HepG2 (cell line): ENCODE data around the gene MYLK2. TPM values are rescaled to one million over a fixed set of nuclear protein-coding genes. Genes with fewer than 3 reads are reported as not detected.

Experiments
- KDM3A ChIP-seq: IDR thresholded peaks from 2 replicates; pipeline ENCODE4 v1.6.1; 2018; ENCODE audit warnings: low read depth, missing compliant biosample characterization
- KLF12 ChIP-seq: sonication (generic); formaldehyde crosslinking; IDR thresholded peaks from 2 replicates; pipeline ENCODE4 v1.4.0; 2020; ENCODE audit warnings: missing genetic modification reagents, borderline replicate concordance
- KLF15 ChIP-seq: sonication (generic); formaldehyde crosslinking; IDR thresholded peaks from 2 replicates; pipeline ENCODE4 v1.8.1; 2023; ENCODE audit warnings: borderline replicate concordance, mild to moderate bottlenecking, inconsistent platforms, missing genetic modification reagents, mixed read lengths
- NONO ChIP-seq, 2 experiments: fragments of 450-650 bp in 1 of 2; sonication (generic) in 1 of 2; formaldehyde crosslinking in 1 of 2; IDR thresholded peaks in 1 of 2; conservative IDR thresholded peaks in 1 of 2; 2 replicates each; pipeline versions ENCODE4 v1.6.1 to v1.8.0; 2017 to 2022; ENCODE audit warnings: mild to moderate bottlenecking in 1 of 2, missing genetic modification reagents in 1 of 2, moderate library complexity in 1 of 2
- RFX3 ChIP-seq: IDR thresholded peaks from 2 replicates; pipeline ENCODE4 v1.6.1; 2016; ENCODE audit warnings: missing biosample characterization, missing genetic modification reagents
- RFXANK ChIP-seq: IDR thresholded peaks from 2 replicates; pipeline ENCODE4 v1.6.1; 2016
- SALL2 ChIP-seq: sonication (generic); formaldehyde crosslinking; IDR thresholded peaks from 2 replicates; pipeline ENCODE4 v1.8.1; 2023; ENCODE audit warnings: mild to moderate bottlenecking, missing genetic modification reagents, inconsistent platforms
- SAP130 ChIP-seq: IDR thresholded peaks from 2 replicates; pipeline ENCODE4 v1.6.1; 2016; ENCODE audit warnings: low read depth
- SMAD3 ChIP-seq: sonication (generic); formaldehyde crosslinking; IDR thresholded peaks from 2 replicates; pipeline ENCODE4 v1.4.0; 2020; ENCODE audit warnings: missing genetic modification reagents
- THYN1 ChIP-seq: sonication (generic); formaldehyde crosslinking; IDR thresholded peaks from 2 replicates; pipeline ENCODE4 v1.8.1; 2023; ENCODE audit warnings: low read depth, mild to moderate bottlenecking, moderate library complexity, missing genetic modification reagents, borderline replicate concordance
- ZFP36 ChIP-seq: fragments of 150-350 bp; IDR thresholded peaks from 2 replicates; pipeline ENCODE4 v1.6.1; 2018; ENCODE audit warnings: borderline replicate concordance, low read length, low read depth; ENCODE audit not compliant: partially characterized antibody
- ZMYM4 ChIP-seq: sonication (generic); formaldehyde crosslinking; IDR thresholded peaks from 2 replicates; pipeline ENCODE4 v1.8.1; 2023; ENCODE audit warnings: mild to moderate bottlenecking, missing genetic modification reagents
- ZNF180 ChIP-seq: sonication (generic); formaldehyde crosslinking; IDR thresholded peaks from 2 replicates; pipeline ENCODE4 v1.4.0; 2020; ENCODE audit warnings: low read depth, missing genetic modification reagents, borderline replicate concordance
- ZNF225 ChIP-seq: sonication (generic); formaldehyde crosslinking; IDR thresholded peaks from 2 replicates; pipeline ENCODE4 v1.4.0; 2020; ENCODE audit warnings: mild to moderate bottlenecking, missing genetic modification reagents
- ZNF383 ChIP-seq: sonication (generic); formaldehyde crosslinking; IDR thresholded peaks from 2 replicates; pipeline ENCODE4 v1.4.0; 2020; ENCODE audit warnings: missing genetic modification reagents, mild to moderate bottlenecking, borderline replicate concordance
- ZNF713 ChIP-seq: sonication (generic); formaldehyde crosslinking; IDR thresholded peaks from 2 replicates; pipeline ENCODE4 v1.4.0; 2020; ENCODE audit warnings: mild to moderate bottlenecking, missing genetic modification reagents
- ZSCAN25 ChIP-seq: sonication (generic); formaldehyde crosslinking; IDR thresholded peaks from 2 replicates; pipeline ENCODE4 v1.8.0; 2022; ENCODE audit warnings: mild to moderate bottlenecking, missing genetic modification reagents
- polyA plus RNA-seq, 8 experiments: library from polyadenylated mRNA; depleted of rRNA in 3 of 8; stranded (reverse) in 7 of 8; unstranded in 1 of 8; fragments of >200 nt; fragmentation: Illumina TruSeq in 4 of 8; extraction: Trizol in 4 of 8; gene quantifications; 2 replicates each; pipeline versions ENCODE4 v1.2.1 to v1.2.3, GENCODE V29; 2011 to 2016; ENCODE audit warnings: low read depth in 4 of 8, missing spikeins in 1 of 8, mixed read lengths in 1 of 8; ENCODE audit not compliant: insufficient read depth in 1 of 8
- total RNA-seq, 5 experiments: library from RNA; depleted of rRNA; stranded (reverse); fragments of >200 nt; fragmentation: Illumina TruSeq; extraction: Trizol; gene quantifications; 2 replicates each; pipeline ENCODE4 v1.2.3, GENCODE V29; 2016; ENCODE audit warnings: low read depth in 1 of 5
- TF ChIP-seq, protein P1 (sequence below): sonication (generic); formaldehyde crosslinking; IDR thresholded peaks from 2 replicates; pipeline ENCODE4 v1.4.0; 2020; ENCODE audit warnings: missing genetic modification reagents, borderline replicate concordance
- TF ChIP-seq, protein P2 (sequence below): sonication (generic); formaldehyde crosslinking; IDR thresholded peaks from 2 replicates; pipeline ENCODE4 v1.4.0; 2020; ENCODE audit warnings: missing genetic modification reagents
- TF ChIP-seq, protein P3 (sequence below): sonication (generic); formaldehyde crosslinking; IDR thresholded peaks from 2 replicates; pipeline ENCODE4 v1.5.0; 2020; ENCODE audit warnings: missing genetic modification reagents

Gene MYLK2
- total and polyA plus RNA-seq, 2 of the 13 experiments (the other 11 are each of a cell fraction or from before 2014, with no cell fraction given) = 0.27 TPM; not detected in 1

DNA sequence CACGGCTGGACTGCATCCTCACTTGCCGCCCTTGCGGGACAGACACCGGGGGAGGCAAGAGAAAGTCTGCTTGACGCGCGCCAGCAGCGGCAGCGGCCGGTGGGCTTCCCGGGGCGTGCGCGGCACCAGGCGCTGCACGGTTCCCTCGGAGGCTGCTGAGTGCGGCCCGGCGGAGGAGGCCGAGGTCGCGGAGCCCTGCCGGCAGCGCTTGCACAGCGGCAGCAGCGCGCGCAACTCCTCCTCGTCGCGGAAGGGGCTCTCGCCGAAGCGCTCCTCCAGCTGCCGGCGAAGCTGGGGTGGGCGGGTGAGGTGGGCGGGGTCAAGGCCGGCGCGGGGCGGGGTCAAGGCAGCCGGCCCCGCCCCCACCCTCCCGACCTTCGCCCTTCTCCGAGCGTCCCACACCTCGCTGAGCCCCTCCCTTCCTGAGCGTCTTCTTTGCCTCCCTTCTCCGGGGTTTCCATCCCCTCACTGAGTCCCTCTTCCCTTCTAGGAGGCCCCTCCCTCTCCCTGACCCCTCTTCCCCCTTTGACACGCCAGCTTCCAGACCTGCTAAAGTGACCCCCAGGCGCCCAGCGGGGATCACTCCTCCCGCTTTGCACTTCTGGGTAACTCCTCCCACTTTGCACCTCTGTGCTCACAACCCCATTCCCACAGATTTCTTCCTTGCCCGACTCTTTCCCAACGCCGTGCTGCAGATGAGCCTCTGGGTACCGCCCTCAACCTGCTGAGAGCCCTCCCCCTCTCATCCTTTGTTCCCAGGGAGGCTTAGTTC lies 42.4 kb downstream of the MYLK2 start (continued):
- TF ChIP-seq, protein P1, sequence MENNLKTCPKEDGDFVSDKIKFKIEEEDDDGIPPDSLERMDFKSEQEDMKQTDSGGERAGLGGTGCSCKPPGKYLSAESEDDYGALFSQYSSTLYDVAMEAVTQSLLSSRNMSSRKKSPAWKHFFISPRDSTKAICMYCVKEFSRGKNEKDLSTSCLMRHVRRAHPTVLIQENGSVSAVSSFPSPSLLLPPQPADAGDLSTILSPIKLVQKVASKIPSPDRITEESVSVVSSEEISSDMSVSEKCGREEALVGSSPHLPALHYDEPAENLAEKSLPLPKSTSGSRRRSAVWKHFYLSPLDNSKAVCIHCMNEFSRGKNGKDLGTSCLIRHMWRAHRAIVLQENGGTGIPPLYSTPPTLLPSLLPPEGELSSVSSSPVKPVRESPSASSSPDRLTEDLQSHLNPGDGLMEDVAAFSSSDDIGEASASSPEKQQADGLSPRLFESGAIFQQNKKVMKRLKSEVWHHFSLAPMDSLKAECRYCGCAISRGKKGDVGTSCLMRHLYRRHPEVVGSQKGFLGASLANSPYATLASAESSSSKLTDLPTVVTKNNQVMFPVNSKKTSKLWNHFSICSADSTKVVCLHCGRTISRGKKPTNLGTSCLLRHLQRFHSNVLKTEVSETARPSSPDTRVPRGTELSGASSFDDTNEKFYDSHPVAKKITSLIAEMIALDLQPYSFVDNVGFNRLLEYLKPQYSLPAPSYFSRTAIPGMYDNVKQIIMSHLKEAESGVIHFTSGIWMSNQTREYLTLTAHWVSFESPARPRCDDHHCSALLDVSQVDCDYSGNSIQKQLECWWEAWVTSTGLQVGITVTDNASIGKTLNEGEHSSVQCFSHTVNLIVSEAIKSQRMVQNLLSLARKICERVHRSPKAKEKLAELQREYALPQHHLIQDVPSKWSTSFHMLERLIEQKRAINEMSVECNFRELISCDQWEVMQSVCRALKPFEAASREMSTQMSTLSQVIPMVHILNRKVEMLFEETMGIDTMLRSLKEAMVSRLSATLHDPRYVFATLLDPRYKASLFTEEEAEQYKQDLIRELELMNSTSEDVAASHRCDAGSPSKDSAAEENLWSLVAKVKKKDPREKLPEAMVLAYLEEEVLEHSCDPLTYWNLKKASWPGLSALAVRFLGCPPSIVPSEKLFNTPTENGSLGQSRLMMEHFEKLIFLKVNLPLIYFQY (CRISPR knock-in tag) = no peak; the same call in 1 of the 2 replicates
- TF ChIP-seq ZFP36 (no peak), SAP130 (CRISPR knock-in tag) (peak; percentile 54), ZNF225 (no peak; the same call in 1 of the 2 replicates), NONO (IDR thresholded peaks at IDR 0.05) (no peak), NONO (CRISPR knock-in tag; conservative IDR thresholded peaks at IDR 0.05) (peak; percentile 58), ZMYM4 (CRISPR knock-in tag) (peak; percentile 41; the same call in 1 of the 2 replicates), RFXANK (CRISPR knock-in tag) (no peak), ZNF180 (no peak), ZNF383 (CRISPR knock-in tag) (no peak), THYN1 (CRISPR knock-in tag) (no peak), KLF12 (no peak), RFX3 (CRISPR knock-in tag) (no peak), ZNF713 (CRISPR knock-in tag) (no peak), SALL2 (CRISPR knock-in tag) (no peak), ZSCAN25 (no peak), KLF15 (CRISPR knock-in tag) (no peak), KDM3A (CRISPR knock-in tag) (no peak), SMAD3 (CRISPR knock-in tag) (no peak)
- TF ChIP-seq, protein P2, sequence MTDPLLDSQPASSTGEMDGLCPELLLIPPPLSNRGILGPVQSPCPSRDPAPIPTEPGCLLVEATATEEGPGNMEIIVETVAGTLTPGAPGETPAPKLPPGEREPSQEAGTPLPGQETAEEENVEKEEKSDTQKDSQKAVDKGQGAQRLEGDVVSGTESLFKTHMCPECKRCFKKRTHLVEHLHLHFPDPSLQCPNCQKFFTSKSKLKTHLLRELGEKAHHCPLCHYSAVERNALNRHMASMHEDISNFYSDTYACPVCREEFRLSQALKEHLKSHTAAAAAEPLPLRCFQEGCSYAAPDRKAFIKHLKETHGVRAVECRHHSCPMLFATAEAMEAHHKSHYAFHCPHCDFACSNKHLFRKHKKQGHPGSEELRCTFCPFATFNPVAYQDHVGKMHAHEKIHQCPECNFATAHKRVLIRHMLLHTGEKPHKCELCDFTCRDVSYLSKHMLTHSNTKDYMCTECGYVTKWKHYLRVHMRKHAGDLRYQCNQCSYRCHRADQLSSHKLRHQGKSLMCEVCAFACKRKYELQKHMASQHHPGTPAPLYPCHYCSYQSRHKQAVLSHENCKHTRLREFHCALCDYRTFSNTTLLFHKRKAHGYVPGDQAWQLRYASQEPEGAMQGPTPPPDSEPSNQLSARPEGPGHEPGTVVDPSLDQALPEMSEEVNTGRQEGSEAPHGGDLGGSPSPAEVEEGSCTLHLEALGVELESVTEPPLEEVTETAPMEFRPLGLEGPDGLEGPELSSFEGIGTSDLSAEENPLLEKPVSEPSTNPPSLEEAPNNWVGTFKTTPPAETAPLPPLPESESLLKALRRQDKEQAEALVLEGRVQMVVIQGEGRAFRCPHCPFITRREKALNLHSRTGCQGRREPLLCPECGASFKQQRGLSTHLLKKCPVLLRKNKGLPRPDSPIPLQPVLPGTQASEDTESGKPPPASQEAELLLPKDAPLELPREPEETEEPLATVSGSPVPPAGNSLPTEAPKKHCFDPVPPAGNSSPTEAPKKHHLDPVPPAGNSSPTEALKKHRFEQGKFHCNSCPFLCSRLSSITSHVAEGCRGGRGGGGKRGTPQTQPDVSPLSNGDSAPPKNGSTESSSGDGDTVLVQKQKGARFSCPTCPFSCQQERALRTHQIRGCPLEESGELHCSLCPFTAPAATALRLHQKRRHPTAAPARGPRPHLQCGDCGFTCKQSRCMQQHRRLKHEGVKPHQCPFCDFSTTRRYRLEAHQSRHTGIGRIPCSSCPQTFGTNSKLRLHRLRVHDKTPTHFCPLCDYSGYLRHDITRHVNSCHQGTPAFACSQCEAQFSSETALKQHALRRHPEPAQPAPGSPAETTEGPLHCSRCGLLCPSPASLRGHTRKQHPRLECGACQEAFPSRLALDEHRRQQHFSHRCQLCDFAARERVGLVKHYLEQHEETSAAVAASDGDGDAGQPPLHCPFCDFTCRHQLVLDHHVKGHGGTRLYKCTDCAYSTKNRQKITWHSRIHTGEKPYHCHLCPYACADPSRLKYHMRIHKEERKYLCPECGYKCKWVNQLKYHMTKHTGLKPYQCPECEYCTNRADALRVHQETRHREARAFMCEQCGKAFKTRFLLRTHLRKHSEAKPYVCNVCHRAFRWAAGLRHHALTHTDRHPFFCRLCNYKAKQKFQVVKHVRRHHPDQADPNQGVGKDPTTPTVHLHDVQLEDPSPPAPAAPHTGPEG (CRISPR knock-in tag) = no peak
- TF ChIP-seq, protein P3, sequence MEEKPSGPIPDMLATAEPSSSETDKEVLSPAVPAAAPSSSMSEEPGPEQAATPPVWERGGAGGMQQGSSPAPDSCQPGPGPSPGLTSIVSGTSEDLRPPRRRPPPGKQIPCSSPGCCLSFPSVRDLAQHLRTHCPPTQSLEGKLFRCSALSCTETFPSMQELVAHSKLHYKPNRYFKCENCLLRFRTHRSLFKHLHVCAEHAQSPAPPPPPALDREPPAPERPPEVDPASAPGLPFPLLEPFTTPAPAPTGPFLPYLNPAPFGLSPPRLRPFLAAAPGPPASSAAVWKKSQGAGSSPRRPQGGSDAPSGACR (CRISPR knock-in tag) = no peak
